Stimulated activated CD4-positive, alpha-beta T cell treated with anti-CD3 and anti-CD28 coated beads, Interleukin-4, amount 100 ng/mL, for 24 hours (primary cell): ENCODE data around the gene SMIM36.
"Not testable (repeated sequence)": the region's sequence is repeated elsewhere in the genome, so short reads cannot be mapped to it uniquely, and the experiment has no call there.

Experiments
- DNase-seq: peaks from one replicate; pipeline ENCODE4 v3.0.0-alpha.2; 2020

The SMIM36 gene

GRCh38 chr17:55433029-55433628 lies 78.1 kb downstream of the SMIM36 start:
- no peak for DNase-seq

- no peak for DNase-seq
These were observed 78.8 kb downstream of the SMIM36 start for GRCh38 chr17:55432358-55433028.

DNA sequence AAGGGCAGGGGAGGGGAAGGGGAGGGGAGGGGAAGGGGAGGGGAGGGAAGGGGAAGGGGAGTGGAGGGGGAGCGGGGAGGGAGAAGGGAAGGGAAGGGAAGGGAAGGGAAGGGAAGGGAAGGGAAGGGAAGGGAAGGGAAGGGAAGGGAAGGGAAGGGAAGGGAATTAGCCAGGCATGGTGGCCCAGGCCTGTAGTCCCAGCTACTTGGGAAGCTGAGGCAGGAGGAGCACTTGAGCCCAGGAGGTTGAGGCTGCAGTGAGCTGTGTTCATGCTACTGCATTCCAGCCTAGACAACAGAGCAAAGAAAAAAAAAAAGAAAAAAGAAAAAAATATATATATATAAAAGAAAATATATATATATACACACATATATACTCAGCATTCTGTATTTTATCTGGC lies 79.3 kb downstream of the SMIM36 start:
- DNase-seq = not testable (repeated sequence)

DNA sequence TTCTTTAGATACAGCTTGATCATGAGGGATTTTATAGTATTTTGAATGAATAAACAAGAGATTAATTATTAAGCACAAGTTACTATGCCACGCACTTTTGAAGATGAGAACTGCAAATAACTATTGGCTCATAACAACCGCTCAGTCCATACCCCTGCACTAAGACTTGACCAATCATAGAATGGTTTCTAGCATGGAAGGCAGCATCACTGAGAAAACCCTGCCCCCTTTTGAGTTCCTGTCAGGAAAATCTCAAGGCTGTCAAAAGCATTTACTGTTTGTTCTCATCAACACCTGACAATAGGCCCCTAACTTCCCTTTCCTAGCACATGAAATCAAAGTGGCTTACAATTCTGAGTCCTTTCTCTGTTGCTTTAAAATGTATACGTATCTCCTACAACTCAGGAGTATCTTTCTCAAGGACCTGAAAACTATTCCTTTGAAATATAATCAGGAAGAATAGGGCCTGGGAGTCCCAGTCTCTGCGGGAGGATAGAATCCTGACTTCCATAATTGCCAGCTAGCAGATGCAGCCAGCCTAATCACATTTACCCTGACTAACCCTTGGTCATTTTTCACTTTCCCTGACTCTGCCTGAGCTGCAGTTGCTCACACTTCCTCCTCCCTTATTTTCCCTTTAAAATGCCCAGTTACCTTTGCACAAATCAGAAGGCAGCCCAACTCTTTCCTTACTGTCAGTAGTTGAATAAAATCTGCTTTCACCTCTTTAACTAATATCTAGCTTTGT lies 80.5 kb downstream of the SMIM36 start:
- DNase-seq = no peak

DNA sequence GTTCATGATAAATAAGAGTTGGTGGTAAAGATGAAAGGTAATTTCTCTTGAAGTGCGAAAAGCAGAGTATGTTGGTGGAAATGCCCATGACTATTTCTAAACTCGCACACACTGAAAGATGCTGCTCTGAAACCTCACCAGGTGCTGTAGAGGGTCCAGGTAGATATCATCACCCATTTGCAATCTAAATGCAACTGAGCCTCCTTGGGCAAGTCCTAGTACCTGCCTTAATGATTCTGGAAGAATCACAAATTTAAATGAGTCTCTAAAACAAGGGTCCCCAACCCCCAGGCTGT lies 83.7 kb downstream of the SMIM36 start:
- no peak for DNase-seq

DNA sequence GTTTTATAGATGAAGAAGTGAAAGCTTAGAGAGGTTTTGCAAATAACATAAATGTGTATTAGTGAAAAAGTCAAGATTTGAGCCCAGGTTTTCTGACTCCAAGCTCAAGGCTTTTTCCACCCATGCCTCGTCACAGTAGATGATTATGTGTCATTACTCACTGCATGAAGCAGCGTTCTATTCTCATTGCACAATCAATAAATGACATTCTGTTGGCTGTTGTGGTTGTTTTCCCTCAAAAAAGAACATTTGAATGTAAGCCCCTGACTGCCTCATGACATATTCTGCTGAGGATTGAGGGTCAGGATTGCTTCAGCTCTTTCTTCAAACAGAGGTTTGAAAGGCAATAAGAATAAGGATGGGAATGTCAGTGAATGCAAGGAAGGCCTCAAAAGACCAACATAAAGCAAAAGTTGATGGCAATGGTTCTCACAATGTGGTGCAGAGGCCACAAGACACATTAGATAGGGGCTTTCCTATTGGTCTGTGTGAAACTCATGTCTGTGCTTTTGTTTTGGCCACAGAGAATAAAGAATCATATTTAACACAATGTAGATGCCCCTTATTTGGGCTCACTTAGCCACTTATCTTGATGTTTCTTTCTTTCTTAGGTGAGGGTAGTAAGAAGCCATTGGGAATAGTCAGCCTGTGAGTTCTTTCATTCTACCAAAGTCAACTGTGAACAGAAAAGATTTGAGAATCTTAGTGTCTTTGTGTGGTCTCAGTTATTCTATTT lies 84.2 kb downstream of the SMIM36 start:
- no peak for DNase-seq

- no peak for DNase-seq
These were observed 86.2 kb downstream of the SMIM36 start for GRCh38 chr17:55424893-55425540.

DNA sequence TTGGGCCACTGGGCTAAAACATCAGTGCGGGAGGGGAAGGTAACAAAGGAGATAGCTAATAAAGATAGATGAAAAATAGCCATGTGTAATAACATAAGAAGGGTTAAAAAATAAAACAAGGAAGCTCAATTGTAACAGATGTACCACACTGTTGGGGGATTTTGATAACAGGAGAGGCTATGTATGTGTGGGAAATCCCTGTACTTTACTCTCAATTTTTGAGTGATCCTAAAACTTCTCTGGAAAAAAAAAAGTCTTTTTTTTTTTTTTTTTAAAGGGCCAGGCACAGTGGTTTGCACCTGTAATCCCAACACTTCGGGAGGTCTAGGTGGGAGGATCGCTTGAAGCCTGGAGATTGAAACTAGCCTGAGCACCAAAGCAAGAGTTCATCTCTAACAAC lies 87.7 kb downstream of the SMIM36 start:
- DNase-seq = no peak

- DNase-seq = not testable (repeated sequence)
These were observed 88.5 kb downstream of the SMIM36 start for GRCh38 chr17:55422828-55423164.

DNA sequence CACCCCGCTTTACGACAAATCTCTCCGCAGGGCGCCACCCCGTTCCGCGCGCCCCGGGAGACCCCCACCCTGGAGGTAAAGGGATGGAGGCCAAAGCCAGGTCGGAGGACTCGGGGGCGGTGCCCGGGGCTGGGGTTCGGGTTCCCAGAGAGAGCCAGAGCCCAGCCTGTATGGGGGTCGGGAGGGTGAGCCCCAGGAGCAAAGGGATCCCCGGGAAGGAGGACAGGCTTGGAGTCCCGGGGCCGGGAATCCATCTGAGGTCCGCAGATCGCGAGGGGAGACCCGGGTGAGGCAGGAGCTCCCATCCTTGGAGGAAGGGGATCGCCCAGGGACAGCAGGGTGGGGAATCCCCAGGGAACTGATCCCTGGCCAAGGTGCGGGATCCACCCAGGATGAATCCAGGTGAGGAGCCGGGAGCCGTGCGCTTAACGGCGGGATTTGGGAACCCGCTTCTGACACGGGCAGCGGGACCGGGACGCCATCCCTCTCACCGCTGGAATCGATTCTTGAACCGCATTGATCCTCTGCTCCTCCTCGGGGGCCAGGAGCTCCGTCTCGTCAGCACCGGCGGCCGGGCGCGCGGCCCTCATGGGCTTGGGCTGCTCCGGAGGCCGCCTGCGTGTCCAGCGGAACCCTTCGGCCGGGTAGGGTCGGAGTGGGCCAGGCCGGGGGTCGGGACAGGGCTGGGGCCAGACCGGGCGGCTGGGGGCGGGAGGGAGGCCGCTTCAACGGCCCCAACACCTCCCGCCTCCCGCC lies 89.9 kb downstream of the SMIM36 start, which contains the start of gene MMD:
Gene MMD, minus strand, starts transcription at position 657 of the 756 bp plus-strand sequence. Its CDS starts 140 bp downstream, at position 517.
- peak; percentile 10 for DNase-seq

GRCh38 chr17:55420776-55421178 lies 90.5 kb downstream of the SMIM36 start:
- DNase-seq = peak; percentile 35

GRCh38 chr17:55420067-55420775 lies 91.0 kb downstream of the SMIM36 start:
- DNase-seq = peak; percentile 7

DNA sequence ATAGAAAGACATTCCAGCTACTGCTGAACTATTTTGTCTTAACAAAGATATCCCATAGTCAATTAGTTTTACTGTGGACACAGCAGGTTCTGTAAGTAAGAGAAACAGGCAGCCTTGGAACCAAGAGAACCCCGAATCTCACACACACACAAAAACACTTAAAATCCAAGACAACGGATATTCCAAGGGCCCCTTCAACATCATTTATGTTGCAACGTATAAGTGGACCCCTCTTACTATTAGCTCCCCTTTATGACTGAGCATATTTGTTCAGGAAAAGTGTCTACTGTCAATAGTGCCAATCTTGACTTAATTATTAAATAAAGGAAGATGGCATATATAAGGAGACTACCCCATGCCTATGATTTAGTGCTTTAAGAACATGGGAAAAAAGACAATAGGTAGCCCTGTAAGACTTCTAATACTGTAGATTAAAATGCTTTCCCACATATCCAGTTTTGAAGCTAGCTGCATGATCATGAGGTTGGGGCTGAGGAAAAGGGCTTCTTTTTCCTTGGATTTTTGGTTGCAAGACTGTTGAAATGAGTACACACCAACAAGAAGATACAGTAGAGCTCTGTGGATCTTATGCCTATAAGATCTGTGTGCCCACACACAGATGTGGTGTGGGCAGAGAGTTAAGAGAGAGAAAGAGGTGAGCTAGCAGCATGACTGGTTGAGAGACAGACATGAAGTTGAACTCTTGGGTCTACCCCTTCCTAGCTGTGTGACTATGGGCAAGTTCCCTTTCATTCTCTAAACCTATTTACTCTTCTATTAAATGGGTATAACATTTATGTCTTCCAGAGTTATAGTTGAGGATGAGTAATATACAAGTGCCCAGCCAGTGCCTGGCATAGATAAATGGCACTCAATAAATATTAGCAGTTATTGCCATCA lies 92.6 kb downstream of the SMIM36 start:
- DNase-seq = no peak

DNA sequence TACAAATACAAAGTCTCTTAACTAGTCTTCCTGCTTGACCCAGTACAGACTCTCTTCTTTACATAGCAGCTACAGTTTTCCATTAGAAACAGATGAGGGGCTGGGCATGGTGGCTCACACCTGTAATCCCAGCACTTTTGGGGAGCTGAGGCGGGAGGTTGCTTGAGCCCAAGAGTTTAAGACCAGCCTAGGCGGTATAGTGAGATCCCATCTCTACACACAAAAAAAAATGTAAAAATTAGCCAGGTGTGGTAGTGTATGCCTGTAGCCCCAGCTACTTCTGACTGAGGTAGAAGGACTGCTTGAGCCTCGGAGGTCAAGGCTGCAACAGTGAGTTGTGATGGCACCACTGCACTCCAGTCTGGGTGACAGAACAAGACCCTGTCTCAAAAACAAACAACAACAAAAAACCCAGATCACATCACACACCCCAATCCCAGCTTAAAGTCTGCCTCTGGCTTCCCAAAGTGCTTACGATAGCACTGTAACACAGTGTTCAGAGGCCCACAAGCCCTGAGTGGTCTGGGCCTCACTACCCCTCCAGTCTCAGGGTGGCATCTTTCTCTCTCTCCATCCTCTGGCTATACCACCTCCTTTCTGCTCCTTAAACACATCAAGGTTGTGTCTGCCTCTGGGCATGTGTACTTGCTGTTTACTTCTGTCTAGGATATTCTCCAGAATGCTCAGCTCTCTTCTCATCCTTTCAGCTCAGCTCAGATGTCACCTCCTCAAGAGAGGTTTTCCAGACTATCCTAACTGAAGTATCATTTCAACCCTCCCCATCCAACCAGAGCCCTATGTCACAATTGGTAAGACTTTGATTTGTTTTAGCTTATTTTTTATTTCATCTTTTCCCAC lies 93.6 kb downstream of the SMIM36 start:
- DNase-seq = no peak

GRCh38 chr17:55416470-55417052 lies 94.7 kb downstream of the SMIM36 start:
- no peak for DNase-seq

DNA sequence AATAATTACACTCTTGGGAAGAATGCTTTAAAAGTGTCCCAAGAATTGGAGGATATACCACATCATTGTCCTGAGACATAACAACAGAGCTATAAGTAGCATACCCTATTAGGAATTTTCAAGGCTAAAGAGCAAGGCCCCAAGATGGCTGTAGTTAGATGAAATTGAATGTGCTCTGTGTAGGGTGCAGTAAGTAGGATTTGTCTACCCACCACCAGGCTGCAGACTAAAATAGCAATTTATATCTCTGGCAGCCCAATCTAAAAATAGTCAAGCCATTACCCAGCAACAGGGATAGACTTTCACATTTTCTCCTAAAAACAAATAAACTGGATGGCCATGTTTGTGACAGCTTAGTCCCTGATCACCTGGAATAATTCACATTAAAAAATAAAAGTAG lies 95.3 kb downstream of the SMIM36 start:
- DNase-seq = no peak

- DNase-seq = no peak
These were observed 96.3 kb downstream of the SMIM36 start for GRCh38 chr17:55414983-55415382.

DNA sequence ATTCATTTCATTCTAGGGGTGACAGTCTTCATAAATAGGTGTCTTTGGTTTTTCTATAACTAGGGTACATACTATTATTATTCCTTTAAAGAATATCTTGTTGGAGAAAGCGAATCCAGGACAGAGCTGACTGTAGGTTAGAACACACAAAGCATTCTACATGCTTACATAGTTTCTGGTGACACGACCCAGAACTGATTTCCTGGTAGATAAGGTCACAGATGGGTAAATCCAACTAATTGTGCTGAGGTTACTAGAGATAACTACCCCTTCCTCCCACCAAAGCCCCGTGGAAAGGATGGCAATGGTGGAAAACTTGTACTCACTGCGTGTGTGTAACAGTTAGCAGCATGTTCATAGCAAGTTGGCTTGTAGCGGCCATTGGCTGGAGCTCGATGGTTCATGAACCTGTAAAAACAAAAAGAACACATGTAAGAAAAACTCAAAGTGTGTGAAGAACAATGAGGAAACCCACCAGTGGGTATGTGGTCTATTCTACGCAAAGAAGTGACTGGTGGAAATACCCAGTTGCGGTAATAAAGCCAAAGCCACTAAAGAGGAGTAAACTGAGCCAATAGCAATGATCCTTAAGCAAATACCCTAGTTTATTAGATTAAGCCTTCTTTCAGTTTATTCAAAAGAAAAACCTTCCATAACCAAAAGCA lies 97.3 kb downstream of the SMIM36 start:
- DNase-seq = no peak

DNA sequence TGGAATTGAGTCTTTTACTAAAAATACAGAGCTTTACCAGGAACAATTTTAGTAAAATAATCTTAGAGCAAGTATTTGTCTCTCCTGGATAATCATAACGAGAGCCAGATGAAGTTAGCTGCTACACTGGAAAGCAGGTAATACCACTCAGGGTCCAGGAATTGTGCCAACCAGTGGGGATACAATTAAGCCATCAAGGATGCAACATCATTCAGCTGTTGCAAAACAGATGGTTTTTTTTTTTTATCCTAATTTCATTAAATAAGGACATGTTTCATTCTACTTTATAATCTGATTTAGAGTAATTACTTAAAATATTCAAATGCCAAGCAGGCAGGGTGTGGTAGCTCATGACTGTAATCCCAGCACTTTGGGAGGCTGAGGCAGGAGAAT lies 99.8 kb downstream of the SMIM36 start:
- DNase-seq = no peak
